ENCODE measurements around the gene SGPP2. TPM values are rescaled to one million over a fixed set of nuclear protein-coding genes. Genes with fewer than 3 reads are reported as not detected.

Gene SGPP2
- total RNA-seq, 1 experiment from 2014 or later, result 0.57 TPM

DNA sequence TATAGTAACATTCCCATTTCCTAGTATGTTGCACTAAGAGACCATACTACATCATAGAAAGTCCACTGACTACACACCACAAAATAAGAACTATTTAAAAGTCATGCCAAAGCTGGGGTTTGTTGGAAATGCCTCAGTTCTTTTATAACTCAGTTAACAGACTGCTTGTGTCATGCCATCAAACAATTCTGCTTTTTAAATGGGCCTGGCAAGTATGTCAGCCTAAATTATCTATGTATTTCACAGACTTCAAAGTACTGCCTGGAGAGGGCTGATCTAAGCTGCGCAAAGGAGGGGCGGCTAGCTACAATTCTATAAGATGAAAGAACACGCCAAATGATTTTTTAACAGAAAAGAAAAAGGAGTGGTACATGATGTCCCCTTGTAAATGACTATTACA is 182.0 kb downstream of the SGPP2 start:
- Histone ChIP-seq H3K4me1 (replicated peaks; ENCODE audit: insufficient read depth) (no peaks in the 10 kb centered on the region), H3K4me2 (no peak overlapping the region), H3K27ac (no peak overlapping the region), H3K9me2 (ENCODE audit: insufficient read depth) (no peaks in the 10 kb centered on the region), H4K20me1 (ENCODE audit: insufficient read depth) (peaks cover 38% of the 10 kb centered on the region; the same call in 1 of the 2 replicates), H3K9me3 (ENCODE audit: insufficient read depth, low read depth) (no peaks in the 10 kb centered on the region), H3F3A (ENCODE audit: insufficient read depth, low read depth) (no peaks in the 10 kb centered on the region; the same call in 1 of the 2 replicates), H2AFZ (no peak overlapping the region), H3K27me3 (ENCODE audit: insufficient read depth, low read depth) (no peaks in the 10 kb centered on the region), H3K4me3 (no peak overlapping the region), H3K36me3 (ENCODE audit: low read depth) (peaks cover 44% of the 10 kb centered on the region), H3K79me2 (ENCODE audit: low read depth) (no peaks in the 10 kb centered on the region; the same call in 1 of the 2 replicates)
- no TSS peak for BruUV-seq (replicated peaks)
- no peak for DNase-seq
- intact Hi-C loops (cut with micrococcal nuclease; ENCODE audit: unreplicated experiment), result no loop called here
- TF ChIP-seq EZH2 (IDR thresholded peaks at IDR 0.05; ENCODE audit: low read depth), result no peak
- CTCF ChIA-PET, result no interaction called here
- POLR2A ChIA-PET (ENCODE audit: unreplicated experiment), result interaction anchor here (0.5 kb wide), 1 partner anchor 99 kb away, joined by 3 read pairs; no protein-coding TSS in a partner anchor

DNA sequence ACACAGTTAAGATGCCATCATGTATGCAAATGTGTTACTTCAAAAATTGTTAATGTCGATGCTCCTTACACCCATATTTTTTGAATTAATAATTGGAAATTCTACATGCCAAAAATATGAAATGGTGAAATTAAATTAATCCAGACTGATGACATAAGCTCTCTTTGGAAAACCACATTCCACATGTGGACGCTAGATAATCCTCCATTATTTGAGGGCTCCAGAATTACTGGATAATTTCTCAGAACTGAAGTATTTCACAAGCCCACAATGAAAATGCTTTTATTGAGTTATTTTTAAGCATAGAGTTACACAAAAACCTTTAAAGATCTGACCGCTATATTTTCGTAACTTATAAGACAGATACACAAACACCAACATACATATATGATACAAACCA is 183.7 kb downstream of the SGPP2 start:
- no peak overlapping the region for H3K4me2 ChIP-seq
- no peak overlapping the region for H2AFZ ChIP-seq
- no peak for DNase-seq
- ChIA-PET POLR2A (ENCODE audit: unreplicated experiment) (no interaction called here), CTCF (interaction anchor here (0.6 kb wide), 1 partner anchor 570 kb away, joined by 3 read pairs; no protein-coding TSS in a partner anchor)
- H3K4me1 ChIP-seq (replicated peaks; ENCODE audit: insufficient read depth), result no peaks in the 10 kb centered on the region
- TF ChIP-seq, protein P1, sequence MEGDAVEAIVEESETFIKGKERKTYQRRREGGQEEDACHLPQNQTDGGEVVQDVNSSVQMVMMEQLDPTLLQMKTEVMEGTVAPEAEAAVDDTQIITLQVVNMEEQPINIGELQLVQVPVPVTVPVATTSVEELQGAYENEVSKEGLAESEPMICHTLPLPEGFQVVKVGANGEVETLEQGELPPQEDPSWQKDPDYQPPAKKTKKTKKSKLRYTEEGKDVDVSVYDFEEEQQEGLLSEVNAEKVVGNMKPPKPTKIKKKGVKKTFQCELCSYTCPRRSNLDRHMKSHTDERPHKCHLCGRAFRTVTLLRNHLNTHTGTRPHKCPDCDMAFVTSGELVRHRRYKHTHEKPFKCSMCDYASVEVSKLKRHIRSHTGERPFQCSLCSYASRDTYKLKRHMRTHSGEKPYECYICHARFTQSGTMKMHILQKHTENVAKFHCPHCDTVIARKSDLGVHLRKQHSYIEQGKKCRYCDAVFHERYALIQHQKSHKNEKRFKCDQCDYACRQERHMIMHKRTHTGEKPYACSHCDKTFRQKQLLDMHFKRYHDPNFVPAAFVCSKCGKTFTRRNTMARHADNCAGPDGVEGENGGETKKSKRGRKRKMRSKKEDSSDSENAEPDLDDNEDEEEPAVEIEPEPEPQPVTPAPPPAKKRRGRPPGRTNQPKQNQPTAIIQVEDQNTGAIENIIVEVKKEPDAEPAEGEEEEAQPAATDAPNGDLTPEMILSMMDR (conservative IDR thresholded peaks at IDR 0.05), result no peak
- TF ChIP-seq EZH2 (IDR thresholded peaks at IDR 0.05; ENCODE audit: low read depth), result no peak
- no peaks in the 10 kb centered on the region for H3K9me2 ChIP-seq (ENCODE audit: insufficient read depth)
- BruUV-seq (replicated peaks), result no TSS peak
- no peak overlapping the region for H3K4me3 ChIP-seq
- H3F3A ChIP-seq (ENCODE audit: insufficient read depth, low read depth), result no peaks in the 10 kb centered on the region; the same call in 1 of the 2 replicates
- no peaks in the 10 kb centered on the region; the same call in 1 of the 2 replicates for H3K79me2 ChIP-seq (ENCODE audit: low read depth)
- H3K27ac ChIP-seq, result no peak overlapping the region
- H3K36me3 ChIP-seq (ENCODE audit: low read depth), result peaks cover 53% of the 10 kb centered on the region
- intact Hi-C loops (cut with micrococcal nuclease; ENCODE audit: unreplicated experiment), result no loop called here
- peaks cover 37% of the 10 kb centered on the region; the same call in 1 of the 2 replicates for H4K20me1 ChIP-seq (ENCODE audit: insufficient read depth)
- no peaks in the 10 kb centered on the region for H3K9me3 ChIP-seq (ENCODE audit: insufficient read depth, low read depth)
- H3K27me3 ChIP-seq (ENCODE audit: insufficient read depth, low read depth), result no peaks in the 10 kb centered on the region

DNA sequence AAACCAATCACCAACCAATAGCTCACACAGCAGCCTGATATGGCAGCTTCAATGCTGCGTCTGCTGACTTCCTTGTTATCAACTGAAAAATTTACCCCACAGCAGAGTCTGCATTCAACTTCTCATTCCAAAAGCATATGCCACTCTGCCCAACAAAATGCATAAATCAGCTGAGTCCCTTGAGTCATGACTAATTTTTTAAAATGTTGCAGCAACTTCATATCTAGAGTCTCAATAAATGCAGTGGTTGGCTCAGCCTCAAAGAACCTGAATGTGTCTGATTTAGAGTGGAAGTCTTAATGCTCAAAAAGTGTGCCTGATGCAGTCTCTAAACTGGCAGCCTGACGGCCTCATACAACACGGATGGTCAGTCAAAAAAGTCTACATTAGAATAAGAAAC is 185.0 kb downstream of the SGPP2 start:
- Histone ChIP-seq H4K20me1 (ENCODE audit: insufficient read depth) (peaks cover 41% of the 10 kb centered on the region; the same call in 1 of the 2 replicates), H3K4me3 (no peak overlapping the region), H3K4me1 (replicated peaks; ENCODE audit: insufficient read depth) (no peaks in the 10 kb centered on the region), H3K27ac (no peak overlapping the region), H3F3A (ENCODE audit: insufficient read depth, low read depth) (peaks cover 5% of the 10 kb centered on the region; the same call in 1 of the 2 replicates), H3K4me2 (no peak overlapping the region), H3K9me2 (ENCODE audit: insufficient read depth) (no peaks in the 10 kb centered on the region), H3K79me2 (ENCODE audit: low read depth) (no peaks in the 10 kb centered on the region; the same call in 1 of the 2 replicates), H3K9me3 (ENCODE audit: insufficient read depth, low read depth) (no peaks in the 10 kb centered on the region), H3K27me3 (ENCODE audit: insufficient read depth, low read depth) (no peaks in the 10 kb centered on the region), H2AFZ (no peak overlapping the region), H3K36me3 (ENCODE audit: low read depth) (peaks cover 59% of the 10 kb centered on the region)
- POLR2A ChIA-PET (ENCODE audit: unreplicated experiment), result interaction anchor here (0.5 kb wide), 1 partner anchor 15 kb away, joined by 21 read pairs; no protein-coding TSS in a partner anchor
- no TSS peak for BruUV-seq (replicated peaks)
- CTCF ChIA-PET, result no interaction called here
- intact Hi-C loops (cut with micrococcal nuclease; ENCODE audit: unreplicated experiment), result no loop called here
- DNase-seq, result no peak
- no peak for TF ChIP-seq EZH2 (IDR thresholded peaks at IDR 0.05; ENCODE audit: low read depth)
- TF ChIP-seq, protein P1 (conservative IDR thresholded peaks at IDR 0.05), result no peak

Other genes with a start within 250 kb of the SGPP2 start
- not detected in 2 replicates for gene PAX3, start 125.5 kb upstream of the SGPP2 start, total RNA-seq (2021)
- gene FARSB, start 231.5 kb downstream of the SGPP2 start, total RNA-seq (2021), result 37.5 and 50.2 TPM in 2 replicates
- 0.35 and 0.65 TPM in 2 replicates for gene MOGAT1, start 247.1 kb downstream of the SGPP2 start, total RNA-seq (2021)

Data from PC-9 (cell line).